Measurements from ENCODE around the gene IRS2.

DNA sequence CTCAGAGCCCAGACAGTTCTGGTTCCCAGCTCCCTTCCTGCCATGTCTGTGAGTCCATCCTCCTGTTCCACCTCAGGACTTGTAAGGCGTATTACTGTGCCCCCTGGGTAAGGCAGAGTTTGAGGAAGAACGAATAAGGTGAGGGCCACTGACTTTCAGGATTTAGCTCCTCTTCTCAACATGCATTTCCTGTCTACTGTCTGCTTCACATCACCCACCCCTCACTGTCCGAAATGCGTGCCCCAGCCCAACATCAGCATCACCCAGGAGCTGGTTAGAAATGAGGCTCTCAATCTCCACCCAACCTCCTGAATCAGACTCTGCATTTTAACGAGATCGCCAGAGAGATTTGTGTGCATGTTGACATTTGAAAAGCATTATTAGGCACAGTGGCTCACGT lies 44.4 kb downstream of the IRS2 start:
- TF ChIP-seq, protein P1, sequence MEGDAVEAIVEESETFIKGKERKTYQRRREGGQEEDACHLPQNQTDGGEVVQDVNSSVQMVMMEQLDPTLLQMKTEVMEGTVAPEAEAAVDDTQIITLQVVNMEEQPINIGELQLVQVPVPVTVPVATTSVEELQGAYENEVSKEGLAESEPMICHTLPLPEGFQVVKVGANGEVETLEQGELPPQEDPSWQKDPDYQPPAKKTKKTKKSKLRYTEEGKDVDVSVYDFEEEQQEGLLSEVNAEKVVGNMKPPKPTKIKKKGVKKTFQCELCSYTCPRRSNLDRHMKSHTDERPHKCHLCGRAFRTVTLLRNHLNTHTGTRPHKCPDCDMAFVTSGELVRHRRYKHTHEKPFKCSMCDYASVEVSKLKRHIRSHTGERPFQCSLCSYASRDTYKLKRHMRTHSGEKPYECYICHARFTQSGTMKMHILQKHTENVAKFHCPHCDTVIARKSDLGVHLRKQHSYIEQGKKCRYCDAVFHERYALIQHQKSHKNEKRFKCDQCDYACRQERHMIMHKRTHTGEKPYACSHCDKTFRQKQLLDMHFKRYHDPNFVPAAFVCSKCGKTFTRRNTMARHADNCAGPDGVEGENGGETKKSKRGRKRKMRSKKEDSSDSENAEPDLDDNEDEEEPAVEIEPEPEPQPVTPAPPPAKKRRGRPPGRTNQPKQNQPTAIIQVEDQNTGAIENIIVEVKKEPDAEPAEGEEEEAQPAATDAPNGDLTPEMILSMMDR (IDR thresholded peaks at IDR 0.05): no peak
- TF ChIP-seq POLR2AphosphoS5 (IDR thresholded peaks at IDR 0.05): no peak
- TF ChIP-seq POLR2A (IDR thresholded peaks at IDR 0.05): no peak
- TF ChIP-seq EP300 (IDR thresholded peaks at IDR 0.05): no peak

Data from upper lobe of left lung (tissue), 4 donors.